Tibial nerve (tissue), 4 donors: ENCODE data around the gene ATXN7L1. TPM values are rescaled to one million over a fixed set of nuclear protein-coding genes. Genes with fewer than 3 reads are reported as not detected.

ENCODE experiments used
- DNase-seq, 2 donors: peaks; one replicate each; pipeline ENCODE4 v3.0.0-alpha.2; 2019; ENCODE audit warnings: low spot score in 2 of 2
- H3K27ac ChIP-seq, 4 donors: fragments of 200-600 bp; sonication (generic) in 3 of 4; one replicate each; pipeline ENCODE4 v1.5.1; 2017 to 2019; ENCODE audit warnings: mild to moderate bottlenecking in 1 of 4
- H3K27me3 ChIP-seq, 2 donors: fragments of 200-600 bp; sonication (generic) in 1 of 2; one replicate each; pipeline versions ENCODE4 v1.5.1 to v1.6.0; 2017 to 2019
- H3K36me3 ChIP-seq, 3 donors: fragments of 200-600 bp; sonication (generic); one replicate each; pipeline ENCODE4 v1.5.1; 2018 to 2019
- H3K4me1 ChIP-seq, 4 donors: fragments of 200-600 bp; sonication (generic) in 3 of 4; one replicate each; pipeline ENCODE4 v1.5.1; 2017 to 2019
- H3K4me3 ChIP-seq, 4 donors: fragments of 200-600 bp; sonication (generic) in 3 of 4; one replicate each; pipeline ENCODE4 v1.5.1; 2017 to 2019; ENCODE audit warnings: mild to moderate bottlenecking in 1 of 4, moderate library complexity in 1 of 4
- H3K9me3 ChIP-seq, 4 donors: fragments of 200-600 bp; sonication (generic) in 3 of 4; one replicate each; pipeline ENCODE4 v1.5.1; 2017 to 2019
- CTCF ChIP-seq, 5 experiments: fragments of 200-600 bp in 3 of 5; fragments of 450-650 bp in 2 of 5; sonication (generic) in 3 of 5; IDR thresholded peaks; one replicate each; pipeline ENCODE4 v1.5.1; 2016 to 2019; ENCODE audit warnings: antibody characterized with exemption in 5 of 5, mild to moderate bottlenecking in 3 of 5, moderate library complexity in 2 of 5
- EP300 ChIP-seq, 2 donors: sonication (generic); formaldehyde crosslinking; IDR thresholded peaks; one replicate each; pipeline ENCODE4 v1.6.1; 2017; ENCODE audit warnings: antibody characterized with exemption in 2 of 2, mild to moderate bottlenecking in 1 of 2
- POLR2A ChIP-seq, 2 donors: fragments of 450-650 bp; IDR thresholded peaks; one replicate each; pipeline ENCODE4 v1.6.1; 2017; ENCODE audit warnings: antibody characterized with exemption in 2 of 2, mild to moderate bottlenecking in 2 of 2, moderate library complexity in 2 of 2
- WGBS, 2 donors: methylation state at CpG; one replicate each; pipeline ENCODE4 v1.1.5; 2018; 5-methylcytosine and 5-hydroxymethylcytosine counted together
- total RNA-seq, 4 donors: library from RNA; depleted of rRNA; stranded (reverse); fragments of >200 nt; gene quantifications; one replicate each; pipeline ENCODE4 v1.1.0, GENCODE V29; 2016

ATXN7L1 gene
- total RNA-seq, 4 donors from 2014 or later, result 14.6 to 22.5 (median 19.1) TPM

DNA sequence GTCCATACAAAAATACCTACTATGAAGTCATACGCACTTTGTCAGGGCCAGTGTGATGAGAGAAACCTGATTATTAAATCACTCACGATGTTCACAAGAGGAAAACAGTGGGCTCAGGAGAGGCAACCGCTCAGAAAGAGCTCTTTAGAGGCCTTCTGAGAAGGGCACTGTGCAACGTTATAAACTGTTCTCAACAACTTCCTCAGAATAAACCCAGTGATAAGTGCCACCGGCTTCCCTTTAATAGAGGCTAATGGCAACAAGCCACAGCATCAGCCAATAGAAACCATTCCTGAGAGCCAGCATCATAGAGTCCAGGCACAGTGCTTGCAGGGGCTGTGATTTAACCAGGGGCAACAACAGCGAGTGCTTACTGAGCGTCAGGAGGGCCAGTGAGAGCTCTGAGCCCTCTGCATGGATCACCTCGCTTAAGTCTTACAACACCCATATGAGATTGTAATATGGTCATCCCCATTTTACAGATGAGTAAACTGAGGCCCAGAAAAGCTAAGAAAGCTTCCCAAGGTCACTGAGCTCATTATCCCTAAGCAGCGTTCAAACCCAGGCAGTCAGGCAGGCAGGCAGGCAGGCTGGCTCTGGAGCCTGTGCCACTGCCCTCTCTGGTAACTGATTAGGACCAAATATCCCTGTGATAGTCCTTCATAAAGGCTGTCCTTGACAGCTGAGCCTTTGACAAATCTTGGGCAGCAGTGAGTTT is 30.9 kb upstream of the ATXN7L1 start:
- peaks cover 0 to 7% (median 0%) of the 10 kb centered on the region in 4 donors for H3K9me3 ChIP-seq
- H3K36me3 ChIP-seq, result peaks cover 0 to 18% (median 0%) of the 10 kb centered on the region in 3 donors
- H3K4me3 ChIP-seq, result no peak overlapping the region
- 75 to 81% methylated on average over 9 of the region's 9 CpGs for WGBS, 2 donors
- no peak for DNase-seq
- H3K27me3 ChIP-seq, result no peaks in the 10 kb centered on the region
- H3K27ac ChIP-seq, result no peak overlapping the region
- no peak for TF ChIP-seq EP300 (IDR thresholded peaks at IDR 0.05)
- TF ChIP-seq CTCF (IDR thresholded peaks at IDR 0.05), result no peak
- no peak for TF ChIP-seq POLR2A (IDR thresholded peaks at IDR 0.05)
- no peaks in the 10 kb centered on the region for H3K4me1 ChIP-seq

GRCh38 chr7:105906695-105907094 is 30.3 kb upstream of the ATXN7L1 start:
- 38 to 44% methylated on average over 2 of the region's 2 CpGs for WGBS, 2 donors
- no peak for DNase-seq
- no peak for TF ChIP-seq CTCF (IDR thresholded peaks at IDR 0.05)
- no peak for TF ChIP-seq POLR2A (IDR thresholded peaks at IDR 0.05)
- no peak for TF ChIP-seq EP300 (IDR thresholded peaks at IDR 0.05)
- Histone ChIP-seq H3K36me3 (peaks cover 0 to 12% (median 0%) of the 10 kb centered on the region in 3 donors), H3K27ac (no peak overlapping the region), H3K9me3 (peaks cover 0 to 7% (median 0%) of the 10 kb centered on the region in 4 donors), H3K4me1 (no peaks in the 10 kb centered on the region), H3K4me3 (no peak overlapping the region), H3K27me3 (no peaks in the 10 kb centered on the region)

DNA sequence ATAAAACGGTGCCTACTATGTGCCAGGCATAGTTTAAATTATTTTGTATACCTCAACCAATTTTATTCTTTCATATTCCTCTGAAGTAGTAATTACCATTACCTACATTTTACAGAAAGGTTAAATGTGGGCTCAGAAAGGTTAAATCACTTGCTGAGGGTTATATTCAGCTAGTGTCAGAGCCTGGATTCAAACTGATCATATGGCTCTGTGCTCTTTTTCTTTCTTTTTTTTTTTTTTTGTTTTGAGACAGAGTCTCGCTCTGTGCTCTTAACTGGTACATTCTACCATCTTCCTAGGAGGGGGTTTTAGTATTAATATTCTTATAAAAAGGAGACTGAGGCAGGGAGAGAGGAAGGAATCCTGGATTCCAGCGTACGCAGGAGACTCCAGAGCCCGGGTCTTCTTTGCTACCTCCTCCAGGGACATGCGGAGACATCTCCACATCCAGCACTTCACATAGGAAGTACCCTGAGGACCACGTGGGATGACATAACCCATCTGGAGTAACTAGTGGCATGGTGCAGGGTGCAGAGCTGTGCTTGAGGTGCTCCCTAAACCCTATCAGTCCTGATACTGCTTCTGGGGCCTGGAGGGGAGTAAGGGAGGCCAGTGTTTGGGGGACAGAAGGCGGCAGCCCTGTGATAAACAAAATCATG is 29.6 kb upstream of the ATXN7L1 start:
- H3K4me1 ChIP-seq, result no peaks in the 10 kb centered on the region
- H3K4me3 ChIP-seq, result no peak overlapping the region
- H3K27me3 ChIP-seq, result no peaks in the 10 kb centered on the region
- no peak overlapping the region for H3K27ac ChIP-seq
- TF ChIP-seq EP300 (IDR thresholded peaks at IDR 0.05) (no peak), POLR2A (IDR thresholded peaks at IDR 0.05) (no peak), CTCF (IDR thresholded peaks at IDR 0.05) (no peak)
- no peak for DNase-seq
- H3K9me3 ChIP-seq, result peaks cover 0 to 6% (median 0%) of the 10 kb centered on the region in 4 donors
- H3K36me3 ChIP-seq, result peaks cover 0 to 6% (median 0%) of the 10 kb centered on the region in 3 donors
- 73 to 85% methylated on average over 8 of the region's 8 CpGs for WGBS, 2 donors

- H3K4me1 ChIP-seq, result no peaks in the 10 kb centered on the region
- no peak for DNase-seq
- no peak overlapping the region for H3K27ac ChIP-seq
- no peaks in the 10 kb centered on the region for H3K36me3 ChIP-seq
- H3K4me3 ChIP-seq, result no peak overlapping the region
- no peaks in the 10 kb centered on the region for H3K27me3 ChIP-seq
- no peaks in the 10 kb centered on the region for H3K9me3 ChIP-seq
- TF ChIP-seq EP300 (IDR thresholded peaks at IDR 0.05) (no peak), CTCF (IDR thresholded peaks at IDR 0.05) (no peak), POLR2A (IDR thresholded peaks at IDR 0.05) (no peak)
- 67 to 72% methylated on average over 11 of the region's 11 CpGs for WGBS, 2 donors
These were observed 29.0 kb upstream of the ATXN7L1 start for GRCh38 chr7:105905209-105905909.

GRCh38 chr7:105904064-105904463 is 27.7 kb upstream of the ATXN7L1 start:
- H3K36me3 ChIP-seq, result no peaks in the 10 kb centered on the region
- H3K4me1 ChIP-seq, result no peaks in the 10 kb centered on the region
- 94 to 95% methylated on average over 1 of the region's 1 CpG for WGBS, 2 donors

More at GRCh38 chr7:105904064-105904463, 27.7 kb upstream of the ATXN7L1 start:
- TF ChIP-seq POLR2A (IDR thresholded peaks at IDR 0.05) (no peak), CTCF (IDR thresholded peaks at IDR 0.05) (no peak), EP300 (IDR thresholded peaks at IDR 0.05) (no peak)
- Histone ChIP-seq H3K27me3 (no peaks in the 10 kb centered on the region), H3K9me3 (no peaks in the 10 kb centered on the region), H3K4me3 (no peak overlapping the region), H3K27ac (no peak overlapping the region)
- DNase-seq, result no peak
